Osteoblast (primary cell): ENCODE data around the gene LMOD2. TPM values are rescaled to one million over a fixed set of nuclear protein-coding genes. Genes with fewer than 3 reads are reported as not detected.

Experiments used
- DNase-seq: peaks from one replicate; pipeline ENCODE4 v3.0.0; 2011; ENCODE audit warnings: low spot score, mixed read lengths; ENCODE audit not compliant: insufficient read length; ENCODE audit errors: missing footprints
- H2AFZ ChIP-seq: 2 replicates; pipeline ENCODE4 v1.6.0; 2011; ENCODE audit warnings: mild to moderate bottlenecking, low read length
- H3K27ac ChIP-seq: 2 replicates; pipeline ENCODE4 v1.5.1; 2011; ENCODE audit warnings: mild to moderate bottlenecking, low read depth, low read length, moderate library complexity
- H3K27me3 ChIP-seq: 2 replicates; pipeline ENCODE4 v1.6.0; 2012; ENCODE audit warnings: mild to moderate bottlenecking, control low read depth, inconsistent platforms, low read length, moderate library complexity; ENCODE audit not compliant: insufficient read depth
- H3K36me3 ChIP-seq: 2 replicates; pipeline ENCODE4 v1.5.1; 2011; ENCODE audit warnings: mild to moderate bottlenecking, low read length, control low read depth, moderate library complexity; ENCODE audit not compliant: insufficient read depth
- H3K4me1 ChIP-seq: 2 replicates; pipeline ENCODE4 v1.5.1; 2011; ENCODE audit warnings: mild to moderate bottlenecking, low read length, control low read depth, moderate library complexity; ENCODE audit not compliant: insufficient read depth
- H3K4me2 ChIP-seq: 2 replicates; pipeline ENCODE4 v1.6.0; 2011; ENCODE audit warnings: mild to moderate bottlenecking, low read length; ENCODE audit not compliant: insufficient read depth
- H3K4me3 ChIP-seq: fragments of 200-600 bp; sonication (generic); 3 replicates; pipeline ENCODE4 v1.5.1; 2012; ENCODE audit warnings: mild to moderate bottlenecking, low read length, inconsistent platforms; ENCODE audit not compliant: insufficient read depth
- H3K79me2 ChIP-seq: 2 replicates; pipeline ENCODE4 v1.6.0; 2012; ENCODE audit warnings: mild to moderate bottlenecking, low read length, control low read depth, inconsistent platforms; ENCODE audit not compliant: insufficient read depth
- H3K9me3 ChIP-seq: 2 replicates; pipeline ENCODE4 v1.5.1; 2011; ENCODE audit warnings: low read depth, low read length, control low read depth
- H4K20me1 ChIP-seq: 2 replicates; pipeline ENCODE4 v1.6.0; 2012; ENCODE audit warnings: mild to moderate bottlenecking, low read length, control low read depth; ENCODE audit not compliant: insufficient read depth
- total RNA-seq: library from RNA; depleted of rRNA; stranded (reverse); fragments of >200 nt; gene quantifications from 2 replicates; pipeline ENCODE4 v1.2.3, GENCODE V29; 2012
- TF ChIP-seq, protein P1 (sequence below): IDR thresholded peaks from 2 replicates; pipeline ENCODE4 v1.5.1; 2011; ENCODE audit warnings: mild to moderate bottlenecking, low read depth, low read length, moderate library complexity; ENCODE audit errors: extremely low read depth

Gene LMOD2
- total RNA-seq, 1 donor, result not detected

DNA sequence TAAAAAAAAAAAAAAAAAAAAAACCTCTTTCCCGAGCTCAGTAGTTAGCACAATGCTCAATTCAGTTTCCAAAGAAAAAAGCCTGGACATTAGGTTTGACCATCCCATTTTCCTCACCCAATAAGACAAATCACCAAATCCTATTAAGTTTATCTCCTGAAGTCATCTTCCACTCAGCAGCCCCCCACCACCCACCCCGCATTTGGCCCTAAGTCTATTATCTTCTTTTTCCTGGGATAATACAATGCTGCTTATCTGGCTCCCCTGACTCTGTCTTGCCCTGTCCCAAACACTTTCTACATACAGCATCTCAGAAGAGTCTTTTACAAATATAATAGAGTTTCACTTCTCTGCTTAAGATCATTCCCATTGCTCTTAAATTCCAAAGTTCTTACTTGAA, 17.8 kb upstream of the LMOD2 start:
- no peaks in the 10 kb centered on the region for H3K27me3 ChIP-seq
- DNase-seq, result no peak
- H3K4me2 ChIP-seq, result no peak overlapping the region
- H3K36me3 ChIP-seq, result no peaks in the 10 kb centered on the region
- H3K27ac ChIP-seq, result no peak overlapping the region
- no peaks in the 10 kb centered on the region for H3K9me3 ChIP-seq
- H3K79me2 ChIP-seq, result no peaks in the 10 kb centered on the region
- no peak overlapping the region for H3K4me3 ChIP-seq
- H2AFZ ChIP-seq, result no peak overlapping the region
- TF ChIP-seq, protein P1, sequence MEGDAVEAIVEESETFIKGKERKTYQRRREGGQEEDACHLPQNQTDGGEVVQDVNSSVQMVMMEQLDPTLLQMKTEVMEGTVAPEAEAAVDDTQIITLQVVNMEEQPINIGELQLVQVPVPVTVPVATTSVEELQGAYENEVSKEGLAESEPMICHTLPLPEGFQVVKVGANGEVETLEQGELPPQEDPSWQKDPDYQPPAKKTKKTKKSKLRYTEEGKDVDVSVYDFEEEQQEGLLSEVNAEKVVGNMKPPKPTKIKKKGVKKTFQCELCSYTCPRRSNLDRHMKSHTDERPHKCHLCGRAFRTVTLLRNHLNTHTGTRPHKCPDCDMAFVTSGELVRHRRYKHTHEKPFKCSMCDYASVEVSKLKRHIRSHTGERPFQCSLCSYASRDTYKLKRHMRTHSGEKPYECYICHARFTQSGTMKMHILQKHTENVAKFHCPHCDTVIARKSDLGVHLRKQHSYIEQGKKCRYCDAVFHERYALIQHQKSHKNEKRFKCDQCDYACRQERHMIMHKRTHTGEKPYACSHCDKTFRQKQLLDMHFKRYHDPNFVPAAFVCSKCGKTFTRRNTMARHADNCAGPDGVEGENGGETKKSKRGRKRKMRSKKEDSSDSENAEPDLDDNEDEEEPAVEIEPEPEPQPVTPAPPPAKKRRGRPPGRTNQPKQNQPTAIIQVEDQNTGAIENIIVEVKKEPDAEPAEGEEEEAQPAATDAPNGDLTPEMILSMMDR, result no peak
- peaks cover 5% of the 10 kb centered on the region for H3K4me1 ChIP-seq
- H4K20me1 ChIP-seq, result no peaks in the 10 kb centered on the region

DNA sequence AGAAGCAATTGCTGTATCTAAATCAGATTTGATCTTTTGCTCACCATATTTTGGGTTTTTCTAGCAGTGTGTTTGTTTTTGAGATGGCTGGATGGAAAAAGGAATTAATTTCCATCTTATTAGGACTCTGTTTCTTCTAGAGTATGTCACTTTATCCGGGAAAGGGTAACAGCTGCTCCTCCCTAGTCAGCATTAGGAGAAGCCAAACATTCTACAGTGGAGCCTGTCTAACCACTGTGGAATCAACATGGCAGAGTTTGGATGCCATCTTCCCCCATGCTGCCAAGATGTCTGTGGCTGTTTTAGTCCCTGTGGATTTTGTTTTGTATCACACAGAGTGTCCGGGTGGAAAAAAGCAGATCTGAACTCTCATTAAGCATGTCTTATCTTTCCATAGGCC, 16.0 kb upstream of the LMOD2 start:
- Histone ChIP-seq H2AFZ (no peak overlapping the region), H3K36me3 (no peaks in the 10 kb centered on the region), H3K4me1 (peaks cover 7% of the 10 kb centered on the region), H3K27ac (no peak overlapping the region), H3K27me3 (no peaks in the 10 kb centered on the region), H3K4me3 (no peak overlapping the region), H4K20me1 (no peaks in the 10 kb centered on the region), H3K79me2 (no peaks in the 10 kb centered on the region), H3K4me2 (no peak overlapping the region), H3K9me3 (no peaks in the 10 kb centered on the region)
- no peak for DNase-seq
- TF ChIP-seq, protein P1, result no peak

DNA sequence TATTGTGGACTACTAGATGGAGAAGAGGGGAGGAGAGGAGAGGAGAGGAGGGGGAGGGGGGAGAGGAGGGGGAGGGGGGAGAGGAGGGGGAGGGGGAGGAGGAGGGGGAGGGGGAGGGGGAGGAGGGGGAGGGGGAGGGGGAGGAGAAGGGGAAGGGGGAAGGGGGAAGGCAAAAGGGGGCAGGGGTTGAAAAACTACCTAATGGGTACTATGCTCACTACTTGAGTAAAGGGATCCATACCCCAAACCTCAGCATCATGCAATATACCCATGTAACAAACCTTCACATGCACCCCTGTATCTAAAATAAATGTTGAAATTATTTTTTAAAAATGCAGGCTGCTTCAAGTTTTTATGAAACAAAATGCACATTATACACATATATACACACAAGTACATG, 15.1 kb upstream of the LMOD2 start:
- Histone ChIP-seq H3K79me2 (no peaks in the 10 kb centered on the region), H3K4me2 (no peak overlapping the region), H3K4me1 (peaks cover 7% of the 10 kb centered on the region), H4K20me1 (no peaks in the 10 kb centered on the region), H2AFZ (no peak overlapping the region), H3K9me3 (no peaks in the 10 kb centered on the region), H3K27me3 (peaks cover 2% of the 10 kb centered on the region), H3K27ac (no peak overlapping the region), H3K4me3 (no peak overlapping the region), H3K36me3 (no peaks in the 10 kb centered on the region)
- no peak for DNase-seq
- TF ChIP-seq, protein P1, result no peak

DNA sequence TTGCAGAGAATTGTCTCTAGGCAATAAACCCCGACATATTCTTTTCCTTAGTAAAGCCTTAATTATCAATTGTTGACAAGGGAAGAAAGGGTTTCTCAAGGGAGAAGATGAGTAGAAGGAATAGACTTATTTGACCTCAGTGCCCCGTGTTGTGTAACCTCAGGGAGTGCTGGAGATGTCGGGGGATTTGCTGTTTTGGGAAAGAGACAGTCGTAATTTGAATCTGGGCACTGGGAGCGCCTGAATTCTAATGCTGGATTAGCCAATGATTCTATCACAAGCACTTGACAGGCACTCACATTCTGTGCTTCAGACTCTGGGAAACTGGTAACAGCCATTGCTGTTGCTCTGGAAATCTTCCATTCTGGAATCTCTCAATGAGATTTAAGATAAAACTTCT, 13.8 kb upstream of the LMOD2 start:
- TF ChIP-seq, protein P1, result no peak
- Histone ChIP-seq H2AFZ (no peak overlapping the region), H3K36me3 (no peaks in the 10 kb centered on the region), H3K79me2 (no peaks in the 10 kb centered on the region), H4K20me1 (no peaks in the 10 kb centered on the region), H3K4me2 (no peak overlapping the region), H3K27me3 (peaks cover 4% of the 10 kb centered on the region), H3K9me3 (no peaks in the 10 kb centered on the region), H3K4me3 (no peak overlapping the region), H3K27ac (no peak overlapping the region), H3K4me1 (peaks cover 7% of the 10 kb centered on the region)
- DNase-seq, result no peak
